WERI-Rb-1 (cell line): Measurements from ENCODE around the gene KLRC4.
"Not testable (repeated sequence)": the region's sequence is repeated elsewhere in the genome, so short reads cannot be mapped to it uniquely, and the experiment has no call there.

ENCODE experiments used
- DNase-seq: peaks from one replicate; pipeline ENCODE4 v3.0.0-alpha.2; 2020
- H3K27ac ChIP-seq: fragments of 250-450 bp; sonication (Bioruptor Pico); 2 replicates; pipeline ENCODE4 v1.5.1; 2020; ENCODE audit warnings: mild to moderate bottlenecking, moderate library complexity
- H3K27me3 ChIP-seq: fragments of 250-450 bp; sonication (Bioruptor Pico); 2 replicates; pipeline ENCODE4 v1.5.1; 2021; ENCODE audit warnings: mild to moderate bottlenecking, low read depth, moderate library complexity; ENCODE audit not compliant: insufficient read depth, severe bottlenecking
- H3K36me3 ChIP-seq: fragments of 250-450 bp; sonication (Bioruptor Pico); 2 replicates; pipeline ENCODE4 v1.5.1; 2020; ENCODE audit warnings: mild to moderate bottlenecking, moderate library complexity
- H3K4me3 ChIP-seq: 2 replicates; pipeline ENCODE4 v1.5.1; 2011; ENCODE audit warnings: low read depth, mild to moderate bottlenecking, control low read depth, low read length
- H3K9me3 ChIP-seq: fragments of 250-450 bp; sonication (Bioruptor Pico); 2 replicates; pipeline ENCODE4 v1.5.1; 2021; ENCODE audit warnings: mild to moderate bottlenecking, moderate library complexity; ENCODE audit not compliant: severe bottlenecking
- TF ChIP-seq, protein P1 (sequence below): IDR thresholded peaks from 2 replicates; pipeline ENCODE4 v1.5.1; 2011; ENCODE audit warnings: low read depth, mild to moderate bottlenecking, control low read depth, inconsistent platforms, low read length

Gene KLRC4

DNA sequence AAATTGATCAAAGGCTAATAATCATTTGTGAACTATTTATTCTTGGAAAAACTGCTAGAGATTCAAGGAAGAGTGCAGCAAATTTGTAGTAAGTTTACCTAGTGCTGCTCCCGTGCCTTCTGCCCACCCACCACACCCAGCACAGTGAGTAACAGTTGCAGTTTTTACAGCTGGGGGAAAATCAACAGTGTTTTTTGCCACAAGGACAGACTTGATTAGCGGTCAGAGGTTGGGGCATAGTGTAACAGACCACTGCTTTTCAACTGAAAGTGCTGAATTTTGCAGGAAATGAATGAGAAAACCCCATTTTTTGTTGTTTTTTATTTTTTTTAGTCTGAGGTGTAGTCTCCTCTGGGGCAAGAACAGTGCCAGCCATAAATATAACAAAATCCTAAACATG is 12.3 kb downstream of the KLRC4 start:
- H3K27me3 ChIP-seq: no peaks in the 10 kb centered on the region
- no peak for DNase-seq
- TF ChIP-seq, protein P1, sequence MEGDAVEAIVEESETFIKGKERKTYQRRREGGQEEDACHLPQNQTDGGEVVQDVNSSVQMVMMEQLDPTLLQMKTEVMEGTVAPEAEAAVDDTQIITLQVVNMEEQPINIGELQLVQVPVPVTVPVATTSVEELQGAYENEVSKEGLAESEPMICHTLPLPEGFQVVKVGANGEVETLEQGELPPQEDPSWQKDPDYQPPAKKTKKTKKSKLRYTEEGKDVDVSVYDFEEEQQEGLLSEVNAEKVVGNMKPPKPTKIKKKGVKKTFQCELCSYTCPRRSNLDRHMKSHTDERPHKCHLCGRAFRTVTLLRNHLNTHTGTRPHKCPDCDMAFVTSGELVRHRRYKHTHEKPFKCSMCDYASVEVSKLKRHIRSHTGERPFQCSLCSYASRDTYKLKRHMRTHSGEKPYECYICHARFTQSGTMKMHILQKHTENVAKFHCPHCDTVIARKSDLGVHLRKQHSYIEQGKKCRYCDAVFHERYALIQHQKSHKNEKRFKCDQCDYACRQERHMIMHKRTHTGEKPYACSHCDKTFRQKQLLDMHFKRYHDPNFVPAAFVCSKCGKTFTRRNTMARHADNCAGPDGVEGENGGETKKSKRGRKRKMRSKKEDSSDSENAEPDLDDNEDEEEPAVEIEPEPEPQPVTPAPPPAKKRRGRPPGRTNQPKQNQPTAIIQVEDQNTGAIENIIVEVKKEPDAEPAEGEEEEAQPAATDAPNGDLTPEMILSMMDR: no peak
- no peak overlapping the region for H3K27ac ChIP-seq
- H3K36me3 ChIP-seq: no peaks in the 10 kb centered on the region
- no peaks in the 10 kb centered on the region for H3K9me3 ChIP-seq
- no peak overlapping the region for H3K4me3 ChIP-seq

DNA sequence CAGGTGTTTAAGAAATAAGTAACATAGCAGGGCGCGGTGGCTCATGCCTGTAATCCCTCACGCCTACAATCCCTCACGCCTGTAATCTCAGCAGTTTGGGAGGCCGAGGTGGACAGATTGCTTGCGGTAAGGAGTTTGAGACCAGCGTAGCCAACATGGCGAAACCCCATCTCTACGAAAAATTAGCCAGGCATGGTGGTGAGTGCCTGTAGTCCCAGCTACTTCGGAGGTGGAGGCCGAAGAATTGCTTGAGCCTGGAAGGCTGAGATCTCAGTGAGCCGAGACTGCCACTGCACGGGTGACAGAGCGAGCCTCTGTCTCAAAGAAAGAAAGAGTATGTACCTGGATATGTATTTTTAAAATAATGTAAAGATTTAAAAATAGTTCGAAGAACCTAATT is 13.4 kb downstream of the KLRC4 start:
- H3K4me3 ChIP-seq, H3K36me3 ChIP-seq, H3K9me3 ChIP-seq, H3K27ac ChIP-seq, H3K27me3 ChIP-seq, DNase-seq: not testable (repeated sequence)

DNA sequence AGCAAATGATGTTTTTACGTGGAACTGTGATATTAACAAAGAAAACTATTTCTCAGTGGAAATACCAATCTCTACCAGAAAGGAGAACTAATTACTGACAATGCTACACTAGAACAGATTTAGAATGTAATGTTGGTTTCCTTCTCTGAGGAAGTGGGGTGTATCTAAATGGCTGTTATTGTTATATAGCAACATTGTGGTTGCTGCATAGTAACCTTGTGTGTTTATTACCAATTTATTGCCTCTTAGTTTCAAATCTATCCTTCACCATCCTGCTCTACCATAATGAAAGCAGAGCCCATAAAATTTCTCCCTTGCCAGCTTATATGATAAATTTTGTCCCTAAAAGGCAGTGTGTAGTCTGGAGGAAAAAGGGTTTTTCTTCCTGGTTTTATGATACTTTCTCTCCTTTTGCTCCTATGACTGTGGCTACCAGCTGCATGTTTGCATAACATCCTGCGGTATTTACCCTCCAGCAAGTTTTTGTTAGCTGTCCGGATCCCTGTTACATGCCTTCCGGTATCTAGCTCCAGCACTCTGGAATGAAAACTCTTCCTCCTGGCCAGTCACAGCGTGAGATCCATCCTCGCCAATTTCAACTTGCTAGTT is 14.1 kb downstream of the KLRC4 start:
- Histone ChIP-seq H3K9me3 (no peaks in the 10 kb centered on the region), H3K27ac (no peak overlapping the region), H3K4me3 (no peak overlapping the region), H3K36me3 (no peaks in the 10 kb centered on the region), H3K27me3 (no peaks in the 10 kb centered on the region)
- DNase-seq: no peak
- TF ChIP-seq, protein P1: no peak

DNA sequence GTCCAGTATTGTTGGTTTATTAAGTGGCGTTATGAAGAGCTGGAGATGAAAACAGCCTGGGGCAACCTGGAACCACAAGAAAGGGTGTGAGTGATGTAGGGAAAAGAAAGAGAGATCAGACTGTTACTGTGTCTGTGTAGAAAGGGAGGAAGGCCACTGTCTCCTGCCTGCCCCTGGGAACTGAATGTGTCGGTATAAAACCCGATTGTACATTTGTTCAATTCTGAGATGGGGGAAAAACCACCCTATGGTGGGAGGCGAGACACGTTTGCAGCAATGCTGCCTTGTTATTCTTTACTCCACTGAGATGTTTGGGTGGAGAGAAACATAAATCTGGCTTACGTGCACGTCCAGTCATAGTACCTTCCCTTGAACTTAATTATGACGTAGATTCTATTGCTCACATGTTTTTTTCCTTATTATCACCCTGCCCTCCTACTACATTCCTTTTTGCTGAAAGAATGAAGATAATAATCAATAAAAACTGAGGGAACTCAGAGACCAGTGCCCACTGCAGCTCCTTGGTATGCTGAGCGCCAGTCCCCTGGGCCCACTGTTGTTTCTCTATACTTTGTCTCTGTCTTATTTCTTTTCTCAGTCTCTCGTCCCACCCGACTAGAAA is 14.9 kb downstream of the KLRC4 start:
- not testable (repeated sequence) for H3K27me3 ChIP-seq, H3K36me3 ChIP-seq, H3K4me3 ChIP-seq, H3K9me3 ChIP-seq, DNase-seq, H3K27ac ChIP-seq

DNA sequence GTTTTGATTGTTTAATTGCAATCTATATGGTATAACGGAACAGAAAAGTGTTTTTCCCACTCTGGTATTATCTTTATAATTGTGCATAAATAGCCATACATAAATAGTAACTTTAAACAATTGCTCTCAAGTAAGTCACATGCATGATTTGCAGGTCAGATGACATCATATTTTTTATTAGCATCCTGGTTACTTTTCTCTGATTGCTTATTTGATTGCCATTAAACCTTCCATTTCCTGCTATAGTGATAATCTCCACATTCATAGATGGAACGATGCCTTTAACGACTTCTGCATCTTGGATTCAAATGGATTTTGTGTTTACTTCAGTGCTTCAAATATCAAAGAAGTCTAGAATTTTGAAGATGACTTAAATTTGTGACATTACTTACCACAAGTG is 16.3 kb downstream of the KLRC4 start:
- no peak overlapping the region for H3K27ac ChIP-seq

DNA sequence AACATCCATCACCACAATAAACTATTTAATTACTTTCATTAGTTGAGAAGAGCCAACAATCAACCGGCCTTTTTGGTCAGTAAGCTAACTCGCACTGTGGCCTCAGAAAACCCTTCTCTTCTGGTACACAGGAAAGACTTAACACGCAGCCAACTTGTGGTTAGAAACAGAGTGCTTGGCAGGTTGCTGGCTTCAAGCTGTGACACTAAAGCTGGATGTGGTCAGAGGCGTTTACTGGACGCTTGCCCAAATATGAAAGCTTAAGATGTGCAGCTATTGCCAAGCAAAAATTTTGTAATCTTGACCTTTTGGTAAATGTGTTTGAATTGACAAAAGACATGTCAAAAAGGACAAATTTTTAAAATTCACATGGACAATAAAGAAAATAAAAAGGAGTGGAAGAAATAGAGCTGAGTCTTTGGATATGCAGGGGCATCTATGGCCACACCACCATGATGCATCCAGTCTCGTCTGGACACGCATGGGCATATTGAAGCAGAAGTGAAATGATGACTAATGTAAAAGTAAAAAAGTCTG is 17.1 kb downstream of the KLRC4 start:
- TF ChIP-seq, protein P1: no peak
- Histone ChIP-seq H3K27ac (no peak overlapping the region), H3K27me3 (no peaks in the 10 kb centered on the region), H3K36me3 (no peaks in the 10 kb centered on the region), H3K9me3 (no peaks in the 10 kb centered on the region), H3K4me3 (no peak overlapping the region)
- DNase-seq: no peak

More for the DNA sequence above, 16.3 kb downstream of the KLRC4 start:
- TF ChIP-seq, protein P1: no peak
- H3K4me3 ChIP-seq: no peak overlapping the region
- H3K9me3 ChIP-seq: no peaks in the 10 kb centered on the region
- H3K27me3 ChIP-seq: no peaks in the 10 kb centered on the region
- no peak for DNase-seq
- H3K36me3 ChIP-seq: no peaks in the 10 kb centered on the region

DNA sequence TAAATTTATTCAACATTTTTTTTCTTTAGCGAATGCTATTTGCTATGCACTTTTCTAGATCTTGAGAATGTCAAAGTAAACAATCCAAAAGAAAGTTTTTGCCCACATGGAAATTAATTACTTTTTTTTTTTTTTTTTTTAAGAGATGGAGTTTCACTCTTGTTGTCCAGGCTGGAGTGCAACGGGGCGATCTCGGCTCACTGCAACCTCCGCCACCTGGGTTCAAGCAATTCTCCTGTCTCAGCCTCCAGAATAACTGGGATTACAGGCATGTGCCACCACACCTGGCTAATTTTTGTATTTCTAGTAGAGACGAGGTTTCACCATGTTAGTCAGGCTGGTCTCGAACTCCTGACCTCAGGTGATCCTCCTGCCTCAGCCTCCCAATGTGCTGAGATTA is 18.6 kb downstream of the KLRC4 start:
- not testable (repeated sequence) for H3K9me3 ChIP-seq, H3K27ac ChIP-seq, DNase-seq, H3K27me3 ChIP-seq, H3K4me3 ChIP-seq, H3K36me3 ChIP-seq
